GM23338 (cell line): ENCODE measurements around the gene USP37. TPM values are rescaled to one million over a fixed set of nuclear protein-coding genes. Genes with fewer than 3 reads are reported as not detected.

Experiments
- ATAC-seq: fragments of 200-7000 bp; cut with Tn5 transposase; 3 replicates; pipeline ENCODE4 v1.9.1; 2020
- DNase-seq: peaks from one replicate; pipeline ENCODE4 v3.0.0-alpha.2; 2015; ENCODE audit warnings: low spot score
- H2AFZ ChIP-seq: fragments of 200-600 bp; sonication (generic); 2 replicates; pipeline ENCODE4 v1.8.0; 2016; ENCODE audit warnings: antibody characterized with exemption, mild to moderate bottlenecking, moderate library complexity
- H3F3A ChIP-seq: fragments of 200-600 bp; sonication (generic); replicated peaks from 2 replicates; pipeline ENCODE4 v1.8.0; 2017; ENCODE audit warnings: antibody characterized with exemption, mixed run types, low read depth
- H3K27ac ChIP-seq: fragments of 200-600 bp; sonication (generic); 2 replicates; pipeline ENCODE4 v1.6.1; 2016; ENCODE audit warnings: low read depth
- H3K27me3 ChIP-seq: fragments of 200-600 bp; sonication (generic); 2 replicates; pipeline ENCODE4 v1.8.0; 2016; ENCODE audit warnings: mild to moderate bottlenecking, mixed run types, moderate library complexity; ENCODE audit not compliant: insufficient read depth
- H3K36me3 ChIP-seq: fragments of 200-600 bp; sonication (generic); 2 replicates; pipeline ENCODE4 v1.8.0; 2016; ENCODE audit warnings: mild to moderate bottlenecking; ENCODE audit not compliant: insufficient read depth
- H3K4me1 ChIP-seq: fragments of 200-600 bp; sonication (generic); 2 replicates; pipeline ENCODE4 v1.8.0; 2016; ENCODE audit warnings: mild to moderate bottlenecking, moderate library complexity; ENCODE audit not compliant: insufficient read depth
- H3K4me2 ChIP-seq: fragments of 200-600 bp; sonication (generic); 2 replicates; pipeline ENCODE4 v1.7.1; 2017; ENCODE audit warnings: mixed run types
- H3K4me3 ChIP-seq: fragments of 200-600 bp; sonication (generic); 2 replicates; pipeline ENCODE4 v1.6.1; 2016; ENCODE audit warnings: mixed run types
- H3K79me2 ChIP-seq: fragments of 200-600 bp; sonication (generic); replicated peaks from 2 replicates; pipeline ENCODE4 v1.8.0; 2017; ENCODE audit warnings: mild to moderate bottlenecking; ENCODE audit not compliant: insufficient read depth
- H3K9me2 ChIP-seq: fragments of 200-600 bp; sonication (generic); 2 replicates; pipeline ENCODE4 v1.8.0; 2017; ENCODE audit not compliant: insufficient read depth
- H4K20me1 ChIP-seq: fragments of 200-600 bp; sonication (generic); replicated peaks from 2 replicates; pipeline ENCODE4 v1.8.0; 2017; ENCODE audit warnings: mild to moderate bottlenecking; ENCODE audit not compliant: insufficient read depth
- H3K27ac Mint-ChIP-seq: 2 replicates; pipeline ENCODE4 v1.8.0; 2020; ENCODE audit warnings: inconsistent platforms, mild to moderate bottlenecking, moderate library complexity, mixed read lengths
- H3K27me3 Mint-ChIP-seq: 3 replicates; pipeline ENCODE4 v1.8.0; 2022; ENCODE audit warnings: low read depth, mild to moderate bottlenecking, moderate library complexity, mixed read lengths, inconsistent platforms; ENCODE audit not compliant: insufficient read depth, poor library complexity
- H3K36me3 Mint-ChIP-seq: 3 replicates; pipeline ENCODE4 v1.8.0; 2021; ENCODE audit warnings: low read depth, mild to moderate bottlenecking, inconsistent platforms, moderate library complexity, mixed read lengths
- H3K4me1 Mint-ChIP-seq: 3 replicates; pipeline ENCODE4 v1.8.0; 2020; ENCODE audit warnings: mild to moderate bottlenecking, inconsistent platforms, mixed read lengths
- H3K4me3 Mint-ChIP-seq: 3 replicates; pipeline ENCODE4 v1.8.0; 2021; ENCODE audit warnings: moderate library complexity, mild to moderate bottlenecking, inconsistent platforms, mixed read lengths
- H3K9me3 Mint-ChIP-seq: 3 replicates; pipeline ENCODE4 v1.8.0; 2020; ENCODE audit warnings: moderate library complexity, mild to moderate bottlenecking, inconsistent platforms, mixed read lengths
- EZH2 ChIP-seq: fragments of 200-600 bp; sonication (generic); IDR thresholded peaks from one replicate; pipeline ENCODE4 v1.8.0; 2017; ENCODE audit warnings: antibody characterized with exemption, mild to moderate bottlenecking, low read depth; ENCODE audit not compliant: unreplicated experiment
- EZH2phosphoT487 ChIP-seq: fragments of 200-600 bp; sonication (generic); IDR thresholded peaks from one replicate; pipeline ENCODE4 v1.8.1; 2018; ENCODE audit warnings: antibody characterized with exemption; ENCODE audit not compliant: unreplicated experiment
- JUNB ChIP-seq: IDR thresholded peaks from one replicate; pipeline ENCODE4 v1.6.1; 2016; ENCODE audit warnings: antibody characterized with exemption; ENCODE audit not compliant: unreplicated experiment
- NANOG ChIP-seq: IDR thresholded peaks from 2 replicates; pipeline ENCODE4 v1.6.1; 2016; ENCODE audit warnings: antibody characterized with exemption, borderline replicate concordance
- ZNF114 ChIP-seq: fragments of 250-450 bp; sonication (Bioruptor Pico); IDR thresholded peaks from 2 replicates; pipeline ENCODE4 v1.5.0; 2020; ENCODE audit warnings: mild to moderate bottlenecking, moderate library complexity
- ZNF331 ChIP-seq: fragments of 250-450 bp; sonication (Bioruptor Pico); IDR thresholded peaks from 2 replicates; pipeline ENCODE4 v1.5.0; 2020; ENCODE audit warnings: low read depth, mild to moderate bottlenecking, moderate library complexity
- polyA plus RNA-seq: library from polyadenylated mRNA; unstranded; fragments of >200 nt; fragmentation: Nextera tagmentation; extraction: Ambion mirVana; gene quantifications from 2 replicates; pipeline ENCODE4 v1.2.1, GENCODE V29; 2016
- total RNA-seq: library from RNA; depleted of rRNA; stranded (reverse); fragments of >200 nt; shearing (Covaris generic); gene quantifications from 2 replicates; pipeline ENCODE4 v1.2.3, GENCODE V29; 2014
- TF ChIP-seq, protein P1 (sequence below): IDR thresholded peaks from 2 replicates; pipeline ENCODE4 v1.6.1; 2016; ENCODE audit warnings: antibody characterized with exemption
- TF ChIP-seq, protein P2 (sequence below): fragments of 250-450 bp; sonication (Bioruptor Pico); IDR thresholded peaks from 2 replicates; pipeline ENCODE4 v1.5.0; 2020; ENCODE audit warnings: mild to moderate bottlenecking, moderate library complexity

The USP37 gene
- total and polyA plus RNA-seq, 2 experiments from 2014 or later = 8.2 to 21.0 TPM

DNA sequence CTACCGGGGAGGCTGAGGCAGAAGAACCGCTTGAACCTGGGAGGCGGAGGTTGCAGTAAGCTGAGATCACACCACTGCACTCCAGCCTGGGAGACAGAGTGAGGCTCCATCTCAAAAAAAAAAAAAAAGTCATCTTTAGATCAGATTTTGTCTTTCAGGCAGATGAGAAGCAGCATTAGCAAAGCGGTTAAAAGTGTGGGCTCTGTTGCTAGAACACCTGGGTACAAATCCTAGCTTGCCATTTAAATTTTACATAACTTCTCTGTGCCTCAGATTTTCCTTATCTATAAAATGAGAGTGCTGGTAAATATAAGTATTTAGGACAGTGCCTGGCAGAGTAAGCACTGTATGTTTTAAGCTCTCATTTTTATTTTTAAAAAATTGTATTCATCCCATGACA, 8.7 kb upstream of the USP37 start:
- H3K9me3 Mint-ChIP-seq = no peaks in the 10 kb centered on the region
- H3K4me2 ChIP-seq = no peak overlapping the region
- ATAC-seq (no peak), DNase-seq (no peak)
- H3K4me1 Mint-ChIP-seq = peaks cover 27% of the 10 kb centered on the region
- peak overlapping the region; percentile 14; the same call in 1 of the 2 replicates for H3K27ac ChIP-seq
- H3K27ac Mint-ChIP-seq = 0 out of 2 replicates have a peak overlapping the region, but pooled peaks have one; percentile 18
- peaks cover 62% of the 10 kb centered on the region for H4K20me1 ChIP-seq
- peaks cover 100% of the 10 kb centered on the region for H3K79me2 ChIP-seq
- peaks cover 39% of the 10 kb centered on the region for H3K36me3 ChIP-seq
- H3K36me3 Mint-ChIP-seq = peaks cover 47% of the 10 kb centered on the region
- H3K4me3 Mint-ChIP-seq = no peak overlapping the region
- TF ChIP-seq NANOG = no peak
- no peak for TF ChIP-seq EZH2
- TF ChIP-seq, protein P1, sequence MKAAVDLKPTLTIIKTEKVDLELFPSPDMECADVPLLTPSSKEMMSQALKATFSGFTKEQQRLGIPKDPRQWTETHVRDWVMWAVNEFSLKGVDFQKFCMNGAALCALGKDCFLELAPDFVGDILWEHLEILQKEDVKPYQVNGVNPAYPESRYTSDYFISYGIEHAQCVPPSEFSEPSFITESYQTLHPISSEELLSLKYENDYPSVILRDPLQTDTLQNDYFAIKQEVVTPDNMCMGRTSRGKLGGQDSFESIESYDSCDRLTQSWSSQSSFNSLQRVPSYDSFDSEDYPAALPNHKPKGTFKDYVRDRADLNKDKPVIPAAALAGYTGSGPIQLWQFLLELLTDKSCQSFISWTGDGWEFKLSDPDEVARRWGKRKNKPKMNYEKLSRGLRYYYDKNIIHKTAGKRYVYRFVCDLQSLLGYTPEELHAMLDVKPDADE = no peak
- no peak for TF ChIP-seq ZNF331 (CRISPR knock-in tag)
- no peak for TF ChIP-seq ZNF114 (CRISPR knock-in tag)
- TF ChIP-seq JUNB = no peak
- TF ChIP-seq EZH2phosphoT487 = no peak
- no peaks in the 10 kb centered on the region for H3K9me2 ChIP-seq
- H2AFZ ChIP-seq = no peak overlapping the region
- H3K27me3 Mint-ChIP-seq = no peaks in the 10 kb centered on the region
- no peak overlapping the region for H3K4me3 ChIP-seq
- H3K4me1 ChIP-seq = peaks cover 32% of the 10 kb centered on the region
- no peaks in the 10 kb centered on the region for H3F3A ChIP-seq
- no peaks in the 10 kb centered on the region for H3K27me3 ChIP-seq

DNA sequence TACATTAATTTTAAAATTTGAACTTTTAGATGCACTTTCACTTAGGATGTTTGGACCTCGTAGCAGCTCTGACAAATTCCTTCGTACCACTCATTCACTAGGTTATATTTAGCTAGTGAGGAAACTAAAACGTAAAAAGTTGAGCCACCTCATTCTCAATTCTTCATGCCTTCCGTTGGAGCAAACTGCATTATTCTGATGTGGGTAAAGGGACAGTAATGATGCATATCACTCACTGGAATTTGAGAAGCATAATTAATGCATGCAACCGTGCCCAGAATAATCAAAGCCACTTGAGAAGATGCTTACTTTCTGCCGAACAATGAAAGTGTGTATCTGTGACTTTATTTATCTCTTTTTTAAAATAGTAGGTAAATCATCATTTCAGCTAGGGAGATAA, 2.7 kb upstream of the USP37 start:
- H3K4me3 ChIP-seq = peak overlapping the region; percentile 76
- peaks cover 21% of the 10 kb centered on the region for H3K4me1 ChIP-seq
- Mint-ChIP-seq H3K4me3 (peak overlapping the region; percentile 95), H3K27me3 (peaks cover 10% of the 10 kb centered on the region), H3K36me3 (peaks cover 50% of the 10 kb centered on the region), H3K4me1 (peaks cover 28% of the 10 kb centered on the region), H3K9me3 (no peaks in the 10 kb centered on the region; the same call in 2 of the 3 replicates), H3K27ac (no peak overlapping the region)
- DNase-seq = no peak
- no peaks in the 10 kb centered on the region for H3F3A ChIP-seq
- H3K36me3 ChIP-seq = peaks cover 26% of the 10 kb centered on the region
- TF ChIP-seq EZH2 = no peak
- no peak for TF ChIP-seq EZH2phosphoT487
- TF ChIP-seq, protein P2, sequence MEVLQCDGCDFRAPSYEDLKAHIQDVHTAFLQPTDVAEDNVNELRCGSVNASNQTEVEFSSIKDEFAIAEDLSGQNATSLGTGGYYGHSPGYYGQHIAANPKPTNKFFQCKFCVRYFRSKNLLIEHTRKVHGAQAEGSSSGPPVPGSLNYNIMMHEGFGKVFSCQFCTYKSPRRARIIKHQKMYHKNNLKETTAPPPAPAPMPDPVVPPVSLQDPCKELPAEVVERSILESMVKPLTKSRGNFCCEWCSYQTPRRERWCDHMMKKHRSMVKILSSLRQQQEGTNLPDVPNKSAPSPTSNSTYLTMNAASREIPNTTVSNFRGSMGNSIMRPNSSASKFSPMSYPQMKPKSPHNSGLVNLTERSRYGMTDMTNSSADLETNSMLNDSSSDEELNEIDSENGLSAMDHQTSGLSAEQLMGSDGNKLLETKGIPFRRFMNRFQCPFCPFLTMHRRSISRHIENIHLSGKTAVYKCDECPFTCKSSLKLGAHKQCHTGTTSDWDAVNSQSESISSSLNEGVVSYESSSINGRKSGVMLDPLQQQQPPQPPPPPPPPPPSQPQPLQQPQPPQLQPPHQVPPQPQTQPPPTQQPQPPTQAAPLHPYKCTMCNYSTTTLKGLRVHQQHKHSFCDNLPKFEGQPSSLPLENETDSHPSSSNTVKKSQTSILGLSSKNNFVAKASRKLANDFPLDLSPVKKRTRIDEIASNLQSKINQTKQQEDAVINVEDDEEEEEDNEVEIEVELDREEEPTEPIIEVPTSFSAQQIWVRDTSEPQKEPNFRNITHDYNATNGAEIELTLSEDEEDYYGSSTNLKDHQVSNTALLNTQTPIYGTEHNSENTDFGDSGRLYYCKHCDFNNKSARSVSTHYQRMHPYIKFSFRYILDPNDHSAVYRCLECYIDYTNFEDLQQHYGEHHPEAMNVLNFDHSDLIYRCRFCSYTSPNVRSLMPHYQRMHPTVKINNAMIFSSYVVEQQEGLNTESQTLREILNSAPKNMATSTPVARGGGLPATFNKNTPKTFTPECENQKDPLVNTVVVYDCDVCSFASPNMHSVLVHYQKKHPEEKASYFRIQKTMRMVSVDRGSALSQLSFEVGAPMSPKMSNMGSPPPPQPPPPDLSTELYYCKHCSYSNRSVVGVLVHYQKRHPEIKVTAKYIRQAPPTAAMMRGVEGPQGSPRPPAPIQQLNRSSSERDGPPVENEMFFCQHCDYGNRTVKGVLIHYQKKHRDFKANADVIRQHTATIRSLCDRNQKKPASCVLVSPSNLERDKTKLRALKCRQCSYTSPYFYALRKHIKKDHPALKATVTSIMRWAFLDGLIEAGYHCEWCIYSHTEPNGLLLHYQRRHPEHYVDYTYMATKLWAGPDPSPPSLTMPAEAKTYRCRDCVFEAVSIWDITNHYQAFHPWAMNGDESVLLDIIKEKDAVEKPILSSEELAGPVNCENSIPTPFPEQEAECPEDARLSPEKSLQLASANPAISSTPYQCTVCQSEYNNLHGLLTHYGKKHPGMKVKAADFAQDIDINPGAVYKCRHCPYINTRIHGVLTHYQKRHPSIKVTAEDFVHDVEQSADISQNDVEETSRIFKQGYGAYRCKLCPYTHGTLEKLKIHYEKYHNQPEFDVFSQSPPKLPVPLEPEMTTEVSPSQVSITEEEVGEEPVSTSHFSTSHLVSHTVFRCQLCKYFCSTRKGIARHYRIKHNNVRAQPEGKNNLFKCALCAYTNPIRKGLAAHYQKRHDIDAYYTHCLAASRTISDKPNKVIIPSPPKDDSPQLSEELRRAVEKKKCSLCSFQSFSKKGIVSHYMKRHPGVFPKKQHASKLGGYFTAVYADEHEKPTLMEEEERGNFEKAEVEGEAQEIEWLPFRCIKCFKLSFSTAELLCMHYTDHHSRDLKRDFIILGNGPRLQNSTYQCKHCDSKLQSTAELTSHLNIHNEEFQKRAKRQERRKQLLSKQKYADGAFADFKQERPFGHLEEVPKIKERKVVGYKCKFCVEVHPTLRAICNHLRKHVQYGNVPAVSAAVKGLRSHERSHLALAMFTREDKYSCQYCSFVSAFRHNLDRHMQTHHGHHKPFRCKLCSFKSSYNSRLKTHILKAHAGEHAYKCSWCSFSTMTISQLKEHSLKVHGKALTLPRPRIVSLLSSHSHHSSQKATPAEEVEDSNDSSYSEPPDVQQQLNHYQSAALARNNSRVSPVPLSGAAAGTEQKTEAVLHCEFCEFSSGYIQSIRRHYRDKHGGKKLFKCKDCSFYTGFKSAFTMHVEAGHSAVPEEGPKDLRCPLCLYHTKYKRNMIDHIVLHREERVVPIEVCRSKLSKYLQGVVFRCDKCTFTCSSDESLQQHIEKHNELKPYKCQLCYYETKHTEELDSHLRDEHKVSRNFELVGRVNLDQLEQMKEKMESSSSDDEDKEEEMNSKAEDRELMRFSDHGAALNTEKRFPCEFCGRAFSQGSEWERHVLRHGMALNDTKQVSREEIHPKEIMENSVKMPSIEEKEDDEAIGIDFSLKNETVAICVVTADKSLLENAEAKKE (CRISPR knock-in tag) = no peak
- no peak overlapping the region for H3K27ac ChIP-seq
- H4K20me1 ChIP-seq = peaks cover 44% of the 10 kb centered on the region
- H3K9me2 ChIP-seq = no peaks in the 10 kb centered on the region
- no peak for ATAC-seq
- no peaks in the 10 kb centered on the region for H3K27me3 ChIP-seq
- H3K79me2 ChIP-seq = peaks cover 88% of the 10 kb centered on the region
- H2AFZ ChIP-seq = no peak overlapping the region
- H3K4me2 ChIP-seq = peak overlapping the region; percentile 83
